ENCODE results near the gene TSG101.

DNA sequence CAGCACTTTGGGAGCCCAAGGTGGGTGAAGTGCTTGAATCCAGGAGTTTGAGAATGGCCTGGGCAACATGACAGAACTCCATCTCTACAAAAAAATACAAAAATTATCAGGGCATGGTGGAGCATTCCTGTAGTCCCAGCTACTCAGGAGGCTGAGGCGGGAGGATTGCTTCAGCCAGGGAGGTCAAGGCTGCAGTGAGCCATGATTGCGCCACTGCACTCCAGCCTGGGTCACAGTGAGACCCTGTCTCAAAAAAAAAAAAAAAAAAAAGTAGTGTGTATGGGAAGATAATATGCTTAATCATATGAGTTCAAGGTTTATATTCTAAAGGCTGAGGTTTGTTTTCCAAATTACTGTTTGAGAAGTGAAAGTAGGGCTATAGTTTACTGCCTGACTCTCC, 60.3 kb downstream of the TSG101 start:
- no peak for TF ChIP-seq POLR2A (IDR thresholded peaks at IDR 0.05)
- TF ChIP-seq, protein P1, sequence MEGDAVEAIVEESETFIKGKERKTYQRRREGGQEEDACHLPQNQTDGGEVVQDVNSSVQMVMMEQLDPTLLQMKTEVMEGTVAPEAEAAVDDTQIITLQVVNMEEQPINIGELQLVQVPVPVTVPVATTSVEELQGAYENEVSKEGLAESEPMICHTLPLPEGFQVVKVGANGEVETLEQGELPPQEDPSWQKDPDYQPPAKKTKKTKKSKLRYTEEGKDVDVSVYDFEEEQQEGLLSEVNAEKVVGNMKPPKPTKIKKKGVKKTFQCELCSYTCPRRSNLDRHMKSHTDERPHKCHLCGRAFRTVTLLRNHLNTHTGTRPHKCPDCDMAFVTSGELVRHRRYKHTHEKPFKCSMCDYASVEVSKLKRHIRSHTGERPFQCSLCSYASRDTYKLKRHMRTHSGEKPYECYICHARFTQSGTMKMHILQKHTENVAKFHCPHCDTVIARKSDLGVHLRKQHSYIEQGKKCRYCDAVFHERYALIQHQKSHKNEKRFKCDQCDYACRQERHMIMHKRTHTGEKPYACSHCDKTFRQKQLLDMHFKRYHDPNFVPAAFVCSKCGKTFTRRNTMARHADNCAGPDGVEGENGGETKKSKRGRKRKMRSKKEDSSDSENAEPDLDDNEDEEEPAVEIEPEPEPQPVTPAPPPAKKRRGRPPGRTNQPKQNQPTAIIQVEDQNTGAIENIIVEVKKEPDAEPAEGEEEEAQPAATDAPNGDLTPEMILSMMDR (IDR thresholded peaks at IDR 0.05) = no peak

All from uterus (tissue), 2 donors.